HG03571 (cell line): ENCODE data around the gene TAT.
"Not testable (repeated sequence)": the region's sequence is repeated elsewhere in the genome, so short reads cannot be mapped to it uniquely, and the experiment has no call there.

Source experiments
- ATAC-seq: cut with Tn5 transposase; IDR thresholded peaks from one replicate; pipeline ENCODE4 v1.9.1; 2021; ENCODE audit not compliant: unreplicated experiment

TAT gene

DNA sequence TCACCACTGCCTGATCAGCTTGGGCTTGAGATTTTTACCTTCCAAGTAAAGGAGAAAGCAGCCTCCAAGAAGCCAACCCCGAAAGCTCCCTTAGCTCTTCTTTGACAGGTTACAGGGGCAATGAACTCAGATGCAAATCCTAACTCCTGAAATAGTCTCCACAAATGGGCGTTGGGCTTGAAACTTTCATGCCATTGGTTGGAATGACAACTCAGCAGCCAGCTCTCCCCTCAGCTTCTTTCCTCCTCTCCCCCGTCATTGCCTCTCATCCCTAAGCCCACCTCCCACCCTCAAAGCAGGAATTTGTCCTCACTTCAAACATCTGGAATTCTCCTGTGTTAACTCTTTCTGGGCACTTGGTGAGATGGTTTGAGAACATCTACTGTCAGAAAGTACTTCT, at the start of gene TAT:
TAT (minus strand) TSS at position 122 of the 400 bp plus-strand sequence. CDS start 677 bp downstream, outside the sequence.
- no peak for ATAC-seq

DNA sequence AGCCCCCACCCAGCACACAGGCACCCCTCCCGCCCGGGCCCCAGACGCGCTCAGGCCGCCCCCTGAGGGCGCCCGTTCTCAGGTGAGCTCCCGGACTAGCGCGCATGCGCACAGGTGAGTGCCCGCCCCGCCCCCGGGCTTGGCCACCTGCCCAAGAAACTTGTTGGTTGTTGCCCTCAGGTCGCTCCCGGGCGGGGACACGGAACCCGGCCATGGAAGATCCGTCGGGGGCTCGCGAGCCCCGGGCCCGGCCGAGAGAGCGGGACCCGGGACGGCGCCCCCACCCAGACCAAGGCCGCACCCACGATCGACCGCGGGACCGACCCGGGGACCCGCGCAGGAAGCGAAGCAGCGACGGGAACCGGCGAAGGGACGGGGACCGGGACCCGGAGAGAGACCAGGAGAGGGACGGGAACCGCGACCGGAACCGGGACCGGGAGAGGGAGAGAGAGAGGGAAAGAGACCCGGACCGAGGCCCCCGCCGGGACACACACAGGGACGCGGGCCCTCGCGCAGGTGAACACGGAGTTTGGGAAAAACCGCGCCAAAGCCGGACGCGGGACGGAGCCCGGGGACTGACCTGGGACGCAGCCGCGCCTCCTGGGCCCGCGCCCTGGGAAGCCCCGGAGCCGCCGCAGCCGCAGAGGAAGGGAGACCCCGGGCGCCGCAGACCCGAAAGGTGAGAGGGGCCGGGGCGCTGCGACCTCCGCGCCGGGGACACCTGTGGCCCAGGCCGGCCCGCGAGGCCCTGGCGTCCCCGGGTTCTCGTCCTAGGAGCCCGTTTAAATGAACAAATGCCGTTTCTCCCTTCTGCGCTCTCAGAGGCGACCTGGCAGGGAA, 49.3 kb upstream of the TAT start, which contains the start of gene MARVELD3:
MARVELD3 (plus strand) TSS at position 167 of the 840 bp plus-strand sequence; CDS start at position 213, 46 bp downstream.
- no peak for ATAC-seq

DNA sequence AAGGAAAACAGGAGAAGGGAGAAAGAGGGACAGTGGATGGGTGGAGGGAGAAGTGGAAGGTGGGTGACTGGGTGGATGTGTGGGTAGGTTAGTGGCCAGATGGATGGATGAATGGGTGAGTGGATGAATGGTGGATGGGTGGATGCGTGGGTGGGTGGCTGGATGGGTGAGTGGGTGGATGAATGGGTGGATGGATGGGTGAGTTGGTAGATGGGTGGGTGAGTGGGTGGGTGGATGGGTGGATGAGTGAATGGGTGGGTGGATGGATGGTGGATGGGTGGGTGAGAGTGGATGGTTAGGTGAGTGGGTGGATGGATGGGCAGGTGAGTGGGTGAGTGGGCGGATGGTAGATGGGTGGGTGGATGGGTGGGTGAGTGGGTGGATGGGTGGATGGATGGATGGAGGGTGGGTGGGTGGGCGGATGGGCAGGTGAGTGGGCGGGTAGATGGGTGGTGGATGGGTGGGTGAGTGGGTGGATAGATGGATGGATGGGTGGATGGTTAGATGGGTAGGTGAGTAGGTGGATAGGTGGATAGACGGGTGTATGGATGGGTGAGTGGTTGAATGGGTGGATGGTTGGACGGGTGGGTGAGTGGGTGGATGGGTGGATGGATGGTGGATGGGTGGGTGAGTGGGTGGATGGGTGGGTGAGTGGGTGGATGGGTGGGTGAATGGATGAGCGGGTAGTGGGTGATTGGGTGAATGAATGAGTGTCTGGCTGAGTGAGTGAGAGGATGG, 48.4 kb upstream of the TAT start:
- no peak for ATAC-seq

DNA sequence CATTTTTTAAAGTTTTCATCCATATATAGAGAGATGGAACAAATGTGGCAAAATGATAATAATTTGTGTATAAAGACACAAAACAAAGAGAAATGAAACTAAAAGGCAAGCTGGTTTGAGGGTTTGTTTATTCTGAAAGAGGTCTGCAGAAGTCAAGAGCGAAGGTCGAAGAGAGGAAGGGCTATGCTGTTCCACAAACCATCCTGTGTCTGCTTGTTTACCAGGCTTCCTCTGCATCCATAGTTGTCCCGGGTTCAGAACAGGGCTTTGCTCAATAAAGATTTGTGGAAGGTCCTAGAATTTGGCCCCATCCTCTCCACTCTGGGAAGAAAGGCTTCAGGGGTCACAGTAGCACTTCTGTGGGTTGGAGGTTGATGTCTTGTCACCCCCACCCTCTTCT, 46.7 kb upstream of the TAT start:
- peak; percentile 51 for ATAC-seq

DNA sequence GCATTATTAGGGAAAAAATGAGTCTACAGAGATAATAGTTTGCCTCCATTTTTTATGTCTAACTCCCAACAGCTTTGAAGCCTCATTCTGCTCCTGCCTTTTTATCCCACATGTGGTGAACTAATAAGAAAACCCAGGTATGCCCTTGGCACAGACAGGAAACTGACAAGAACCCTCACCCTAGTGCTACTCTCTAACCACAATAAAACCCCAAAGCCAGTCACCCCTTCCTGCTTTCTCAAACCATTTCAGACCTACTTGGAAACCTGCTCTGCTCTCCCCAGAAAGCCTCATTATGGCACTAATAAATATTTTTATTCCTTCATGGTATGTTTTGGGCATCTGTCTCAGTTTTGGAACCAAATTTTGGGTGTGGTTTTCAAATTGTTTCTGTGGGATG, 45.2 kb upstream of the TAT start:
- ATAC-seq: no peak

DNA sequence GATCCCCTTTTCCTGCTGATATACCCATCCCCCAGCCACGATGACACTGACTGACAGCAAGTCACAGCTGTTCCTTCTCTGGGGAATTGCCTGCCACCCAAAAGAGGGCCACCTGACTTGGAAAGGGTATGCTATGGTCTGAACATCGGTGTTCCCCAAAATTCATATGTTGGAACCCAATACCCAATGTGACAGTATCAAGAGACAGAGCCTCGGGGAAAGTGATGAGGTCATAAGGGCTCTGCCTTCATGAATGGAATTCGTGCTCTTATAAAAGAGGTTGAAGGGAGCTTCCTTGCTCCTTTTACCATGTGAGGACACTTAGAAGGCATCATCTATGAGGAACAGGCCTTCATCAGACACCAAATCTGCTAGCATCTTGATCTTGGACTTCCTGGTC, 41.5 kb upstream of the TAT start:
- no peak for ATAC-seq

DNA sequence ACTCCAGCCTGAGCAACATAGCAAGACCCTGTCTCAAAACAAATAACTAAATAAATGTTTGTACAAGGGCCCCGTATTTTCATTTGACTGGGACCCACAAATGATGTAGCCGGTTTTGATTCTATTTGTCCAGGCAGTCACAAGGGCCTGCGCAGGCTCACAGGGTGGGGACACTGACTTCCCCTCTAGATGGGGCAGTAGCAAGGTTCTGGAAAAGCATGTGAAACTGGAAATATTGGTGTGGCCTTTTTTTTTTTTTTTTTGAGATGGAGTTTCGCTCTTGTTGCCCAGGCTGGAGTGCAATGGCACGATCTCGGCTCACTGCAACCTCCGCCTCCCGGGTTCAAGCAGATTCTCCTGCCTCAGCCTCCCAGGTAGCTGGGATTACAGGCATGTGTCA, 38.1 kb upstream of the TAT start:
- not testable (repeated sequence) for ATAC-seq

DNA sequence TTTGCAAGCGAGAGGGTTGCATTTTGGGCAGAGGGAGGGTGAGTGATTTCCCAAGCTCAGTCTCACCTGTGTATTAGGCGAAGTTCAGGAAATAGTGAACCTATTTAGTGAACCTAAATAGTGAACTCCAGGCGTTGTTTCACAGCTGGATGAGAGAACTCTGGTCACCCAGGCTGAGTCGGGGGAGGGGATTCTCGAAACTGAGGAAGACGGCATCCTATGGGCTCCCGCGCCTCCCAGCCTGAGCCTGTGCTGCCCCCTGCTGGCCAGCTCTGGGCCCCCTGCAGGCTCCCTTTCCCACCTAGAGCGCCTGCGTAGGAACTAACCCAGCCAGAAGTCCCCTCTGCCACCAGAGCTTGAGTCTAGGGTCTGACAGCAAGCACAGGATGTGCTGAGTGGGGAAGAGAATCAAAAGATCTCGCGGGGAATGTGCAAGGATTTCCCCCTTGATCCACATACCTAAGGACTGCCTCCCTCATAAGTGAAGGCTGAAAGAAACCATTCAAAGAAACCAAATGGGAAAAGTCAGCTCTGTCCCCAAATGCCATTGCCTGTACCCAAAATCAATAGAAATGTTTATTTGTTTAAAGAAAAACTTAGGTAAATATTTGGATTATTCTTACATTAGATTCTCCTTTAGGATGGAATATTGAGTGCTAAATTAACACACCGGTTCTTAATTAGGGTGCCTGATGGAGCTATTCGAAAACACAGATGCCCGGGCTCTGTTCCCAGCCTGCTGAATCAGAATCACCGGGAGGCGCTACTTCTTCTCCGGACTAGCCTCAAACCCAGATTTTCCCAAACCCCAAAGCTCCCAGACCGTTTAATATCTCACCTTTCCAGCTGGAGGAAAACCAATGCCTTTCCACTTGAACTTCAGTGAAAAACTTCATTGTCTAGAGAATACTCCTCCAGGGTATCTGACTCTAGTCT, 34.3 kb upstream of the TAT start:
- peak; percentile 40 for ATAC-seq

DNA sequence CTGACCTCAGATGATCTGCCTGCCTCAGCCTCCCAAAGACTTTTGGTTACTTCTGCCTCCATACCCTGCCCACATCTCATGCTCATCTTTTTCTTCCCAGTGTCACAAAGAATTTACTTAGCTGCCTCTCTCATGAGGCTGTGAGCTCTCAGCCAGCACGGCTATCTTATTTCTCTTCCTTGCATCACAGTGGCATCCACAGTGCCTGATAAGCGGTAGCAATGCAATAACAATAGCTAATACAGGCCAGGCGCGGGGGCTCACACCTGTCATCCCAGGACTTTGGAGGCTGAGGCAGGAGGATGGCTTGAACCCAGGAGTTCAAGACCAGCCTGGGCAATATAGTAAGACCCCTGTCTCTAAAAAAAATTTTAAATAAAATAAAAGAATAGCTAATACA, 33.6 kb upstream of the TAT start:
- ATAC-seq: no peak

DNA sequence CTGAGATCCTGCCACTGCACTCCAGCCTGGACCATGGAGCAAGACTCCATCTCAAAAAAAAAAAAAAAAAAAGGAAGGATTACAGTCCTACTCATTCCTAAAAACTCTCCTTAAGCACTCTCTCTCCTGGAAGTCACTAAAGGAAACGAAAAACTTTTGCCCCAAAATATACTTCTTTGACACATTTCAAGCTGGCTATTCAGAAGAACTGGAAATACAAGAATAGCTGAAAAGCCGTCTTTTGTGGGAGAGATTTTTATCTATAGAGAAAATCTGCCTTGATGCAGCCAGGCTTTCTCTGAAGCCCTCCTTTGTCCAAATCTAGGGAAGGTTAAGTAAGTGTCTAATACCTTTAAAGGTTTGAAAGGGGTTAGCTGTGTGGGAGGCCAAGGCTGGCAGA, 32.2 kb upstream of the TAT start:
- no peak for ATAC-seq

DNA sequence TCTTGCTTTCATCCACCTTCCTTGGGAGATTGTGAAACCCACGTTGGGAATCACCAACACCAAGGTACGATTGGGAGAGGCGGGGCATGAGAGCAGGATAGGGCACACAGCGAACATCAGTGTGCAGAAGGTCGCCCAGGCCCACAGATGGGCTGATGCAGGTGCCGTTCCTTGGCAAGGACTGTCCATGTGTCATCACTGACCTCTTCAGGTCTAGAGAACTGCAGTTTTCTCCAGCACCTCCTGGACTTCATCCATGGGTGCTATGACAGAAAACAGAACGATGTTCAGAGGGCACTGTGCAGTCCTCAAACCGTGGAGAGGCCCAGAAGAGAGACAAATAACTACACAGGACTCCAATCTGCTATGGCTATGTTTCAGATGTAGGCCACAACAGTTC, 23.9 kb upstream of the TAT start:
- no peak for ATAC-seq

DNA sequence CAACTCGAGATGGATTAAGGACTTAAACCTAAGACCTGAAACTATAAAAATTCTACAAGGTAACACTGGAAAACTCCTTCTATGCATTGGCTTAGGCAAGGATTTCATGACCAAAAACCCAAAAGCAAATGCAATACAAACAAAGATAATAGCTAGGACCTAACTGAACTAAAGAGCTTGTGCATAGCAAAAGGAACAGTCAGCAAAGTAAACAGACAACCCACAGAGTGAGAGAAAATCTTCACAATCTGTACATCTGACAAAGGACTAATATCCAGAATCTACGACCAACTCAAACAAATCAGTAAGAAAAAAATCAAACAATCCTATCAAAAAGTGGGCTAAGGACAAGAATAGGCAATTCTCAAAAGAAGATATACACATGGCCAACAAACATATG, 21.5 kb upstream of the TAT start:
- ATAC-seq: not testable (repeated sequence)

DNA sequence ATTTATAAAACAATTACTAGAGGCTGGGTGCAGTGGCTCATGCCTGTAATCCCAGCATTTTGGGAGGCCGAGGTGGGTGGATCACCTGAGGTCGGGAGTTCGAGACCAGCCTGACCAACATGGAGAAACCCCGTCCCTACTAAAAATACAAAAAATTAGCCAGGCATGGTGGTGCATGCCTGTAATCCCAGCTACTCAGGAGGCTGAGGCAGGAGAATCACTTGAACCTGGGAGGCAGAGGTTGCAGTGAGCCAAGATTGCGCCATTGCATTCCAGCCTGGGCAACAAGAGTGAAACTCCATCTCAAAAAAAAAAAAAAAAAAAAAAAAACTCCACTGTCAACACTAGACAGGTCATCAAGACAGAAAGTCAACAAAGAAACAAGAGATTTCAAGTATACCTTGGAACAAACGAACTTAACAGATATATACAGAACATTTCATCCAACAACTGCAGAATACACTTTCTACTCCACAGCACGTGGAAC, 18.5 kb upstream of the TAT start:
- ATAC-seq: not testable (repeated sequence)

DNA sequence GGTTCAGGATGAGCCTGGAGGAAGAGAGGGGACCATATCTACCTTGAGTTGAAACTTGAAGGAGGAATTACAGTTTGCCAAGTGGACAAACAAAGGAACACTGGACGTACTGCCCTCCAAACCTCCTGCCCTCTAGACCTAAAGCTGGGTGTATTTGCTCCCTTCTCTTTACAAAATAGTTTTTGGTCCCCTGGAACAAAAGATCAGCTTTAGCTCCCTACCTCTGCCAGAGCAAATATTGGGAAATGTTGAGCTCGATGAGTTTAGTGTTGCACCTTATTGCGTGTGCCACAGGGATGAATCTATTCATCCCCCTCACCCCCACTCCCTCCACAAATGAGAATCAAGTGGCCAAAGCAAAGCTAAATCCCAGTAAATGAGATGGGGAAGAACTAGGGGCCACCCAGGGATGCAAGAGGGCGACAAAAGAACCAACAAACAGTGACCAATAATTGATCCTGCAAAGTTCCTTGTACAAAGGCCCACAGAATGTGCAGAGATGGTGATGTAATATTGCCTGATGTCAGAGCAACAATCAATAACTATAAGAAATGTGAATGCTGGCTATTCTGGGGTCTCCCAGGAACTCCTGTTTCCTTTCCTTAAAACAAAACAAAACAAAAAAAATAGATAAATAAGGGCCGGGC, 17.2 kb upstream of the TAT start:
- no peak for ATAC-seq

DNA sequence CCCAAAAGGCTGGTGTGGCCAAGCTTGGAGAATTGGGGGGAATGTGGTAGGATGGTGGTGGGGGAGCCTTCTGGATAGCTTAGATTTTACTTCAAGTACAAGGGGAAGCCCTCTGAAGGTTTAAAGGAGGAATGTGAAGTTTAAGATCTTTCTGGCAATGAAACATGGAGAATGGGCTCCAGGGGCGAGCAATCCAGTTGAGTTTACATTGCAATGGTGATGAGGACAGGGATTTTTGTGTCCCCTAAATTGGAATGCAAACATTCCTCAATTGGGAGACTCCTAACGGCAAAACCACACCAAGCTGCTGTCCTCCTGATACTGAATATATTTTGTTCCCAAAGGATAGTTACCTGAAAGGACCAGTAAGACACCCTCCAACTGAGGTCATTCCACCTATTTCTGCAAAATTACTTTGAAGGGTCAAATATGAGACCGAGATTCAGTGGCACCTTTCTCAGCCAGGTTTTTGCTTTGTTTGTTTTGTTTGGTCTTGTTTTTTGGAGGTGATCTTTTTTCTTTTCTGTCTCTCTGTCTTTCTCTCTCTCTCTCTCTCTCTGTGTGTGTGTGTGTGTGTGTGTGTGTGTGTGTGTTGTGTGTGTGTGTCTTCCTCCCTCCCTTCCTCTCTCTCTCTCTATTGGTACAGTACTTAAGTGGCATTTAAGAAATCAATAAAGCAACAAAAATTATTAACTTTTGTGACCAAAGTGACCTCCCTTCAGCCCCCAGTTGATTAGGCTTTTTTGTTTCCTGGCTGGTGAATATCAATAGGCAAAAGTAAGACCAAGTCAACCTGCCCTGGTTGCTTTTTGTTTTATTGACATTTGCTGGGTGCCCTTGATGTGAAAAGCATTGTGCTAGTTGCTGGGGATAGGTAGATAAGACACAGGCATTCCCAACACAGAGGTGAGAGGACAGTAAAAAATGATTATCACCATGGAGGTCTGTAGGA, 16.4 kb upstream of the TAT start:
- ATAC-seq: no peak

DNA sequence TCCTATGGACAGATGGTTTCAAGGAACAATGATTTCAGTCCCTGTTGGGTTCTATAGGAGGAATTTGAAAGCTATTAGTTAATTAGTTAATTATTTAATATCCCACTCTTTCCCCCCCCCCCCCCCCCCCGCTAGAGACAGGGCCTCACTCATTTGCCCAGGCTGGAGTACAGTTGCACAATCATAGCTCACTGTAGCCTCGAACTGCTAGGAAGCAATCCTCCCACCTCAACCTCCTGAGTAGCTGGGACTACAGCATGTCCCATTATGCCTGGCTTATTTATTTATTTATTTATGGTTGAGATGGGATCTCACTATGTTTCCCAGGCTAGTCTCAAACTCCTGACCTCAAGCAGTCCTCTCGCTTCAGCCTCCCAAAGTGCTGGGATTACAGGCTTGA, 15.0 kb upstream of the TAT start:
- no peak for ATAC-seq

DNA sequence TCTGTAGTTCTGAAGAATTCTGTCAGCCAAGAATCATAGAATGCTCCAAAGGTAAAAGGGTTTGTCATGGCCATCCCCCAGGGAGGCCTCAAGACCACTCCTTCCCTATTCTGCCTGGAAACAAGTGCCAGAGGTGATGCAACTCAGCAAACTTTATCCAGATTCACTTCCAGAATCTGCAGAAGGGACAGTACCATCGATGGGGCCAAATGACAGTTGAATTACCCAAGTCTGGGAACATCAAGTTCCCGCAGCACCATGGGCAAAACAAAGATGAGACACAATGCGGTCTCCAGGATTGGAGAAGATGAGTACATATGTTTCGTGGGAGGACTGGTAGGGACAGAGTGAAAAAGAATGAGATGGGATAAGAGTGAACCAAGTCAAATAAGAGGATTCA, 13.7 kb upstream of the TAT start:
- no peak for ATAC-seq

DNA sequence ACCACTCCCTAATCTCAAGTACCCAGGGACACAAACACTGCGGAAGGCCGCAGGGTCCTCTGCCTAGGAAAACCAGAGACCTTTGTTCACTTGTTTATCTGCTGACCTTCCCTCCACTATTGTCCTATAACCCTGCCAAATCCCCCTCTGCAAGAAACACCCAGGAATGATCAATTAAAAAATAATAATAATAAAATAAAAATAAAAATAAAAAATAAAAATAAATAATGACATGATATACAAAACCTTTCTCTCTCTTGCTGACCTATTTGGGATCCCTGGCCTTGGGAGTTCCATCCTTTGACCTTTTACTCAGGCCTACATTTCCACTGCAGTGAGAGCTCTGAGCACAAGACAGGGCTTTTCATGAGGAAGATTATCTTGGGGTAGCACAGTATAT, 13.2 kb upstream of the TAT start:
- ATAC-seq: not testable (repeated sequence)

DNA sequence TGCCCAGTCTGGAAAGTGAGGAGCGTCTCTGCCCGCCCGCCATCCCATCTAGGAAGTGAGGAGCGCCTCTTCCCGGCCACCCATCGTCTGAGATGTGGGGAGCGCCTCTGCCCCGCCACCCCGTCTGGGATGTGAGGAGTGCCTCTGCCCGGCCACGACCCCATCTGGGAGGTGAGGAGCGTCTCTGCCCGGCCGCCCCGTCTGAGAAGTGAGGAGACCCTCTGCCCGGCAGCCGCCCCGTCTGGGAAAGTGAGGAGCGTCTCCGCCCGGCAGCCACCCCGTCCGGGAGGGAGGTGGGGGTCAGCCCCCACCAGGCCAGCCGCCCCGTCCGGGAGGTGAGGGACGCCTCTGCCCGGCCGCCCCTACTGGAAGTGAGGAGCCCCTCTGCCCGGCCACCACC, 12.4 kb upstream of the TAT start:
- ATAC-seq: not testable (repeated sequence)
